Measurements from ENCODE around the gene PPP3R1. TPM values are rescaled to one million over a fixed set of nuclear protein-coding genes. Genes with fewer than 3 reads are reported as not detected.

PPP3R1 gene
- total RNA-seq, 1 donor from 2014 or later: 39.4 TPM

DNA sequence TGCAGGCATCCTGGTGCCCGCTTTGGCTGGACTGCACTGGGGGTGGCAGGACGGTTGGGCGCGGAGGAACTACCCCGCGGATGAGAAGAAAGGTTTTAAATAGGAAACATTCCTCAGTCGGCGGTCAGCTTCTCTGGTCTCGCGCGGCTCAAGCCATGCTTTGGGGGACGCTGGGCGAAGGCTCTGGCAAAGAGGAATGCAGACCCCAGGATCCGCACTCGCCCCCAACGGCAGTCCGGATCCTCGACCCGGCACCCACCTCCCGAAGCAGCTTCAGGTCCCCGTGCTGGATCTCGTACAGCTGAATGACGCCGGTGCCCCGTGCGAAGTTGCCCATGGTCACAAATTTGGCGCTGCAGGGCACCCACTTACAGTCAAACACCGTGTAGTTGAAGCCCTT lies 95.3 kb downstream of the PPP3R1 start:
- no peak for DNase-seq (ENCODE audit: extremely low read depth, low read depth, low spot score)

DNA sequence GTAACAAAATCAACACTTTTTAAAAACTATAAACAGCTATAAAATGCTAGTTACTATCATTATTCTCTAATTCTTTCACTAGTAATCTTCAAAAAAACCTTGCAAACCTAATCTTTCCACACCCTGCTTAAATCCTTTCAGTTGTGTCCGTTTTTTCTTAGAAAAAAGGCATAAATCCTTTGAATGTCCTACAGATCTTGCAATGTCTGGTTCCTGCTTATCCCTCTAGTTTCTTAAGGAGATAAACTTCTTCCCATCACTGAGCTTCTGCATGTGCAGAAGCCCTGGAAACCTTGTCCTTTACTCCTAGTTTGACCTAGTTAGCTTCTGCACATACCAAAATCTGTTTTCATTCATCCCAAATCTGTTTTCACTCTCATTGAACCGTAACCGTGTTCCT lies 95.9 kb downstream of the PPP3R1 start:
- DNase-seq (ENCODE audit: extremely low read depth, low read depth, low spot score): no peak

DNA sequence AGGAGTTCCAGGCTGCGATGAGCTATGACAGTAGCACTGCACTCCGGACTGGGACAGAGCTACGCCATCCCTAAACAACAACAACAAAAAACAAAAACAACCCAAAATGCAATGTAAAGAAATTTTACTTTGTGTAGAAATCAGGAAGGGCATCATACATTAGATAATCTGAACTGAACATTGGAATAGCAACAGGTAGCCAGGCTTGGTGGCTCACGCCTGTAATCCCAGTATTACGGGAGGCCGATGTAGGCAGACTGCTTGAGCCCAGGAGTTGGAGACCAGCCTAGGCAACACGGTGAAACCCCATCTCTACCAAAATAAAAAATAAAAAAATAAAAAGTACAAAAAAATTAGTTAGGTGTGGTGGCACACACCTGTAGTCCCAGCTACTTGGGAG lies 96.7 kb downstream of the PPP3R1 start:
- DNase-seq (ENCODE audit: extremely low read depth, low read depth, low spot score): no peak

DNA sequence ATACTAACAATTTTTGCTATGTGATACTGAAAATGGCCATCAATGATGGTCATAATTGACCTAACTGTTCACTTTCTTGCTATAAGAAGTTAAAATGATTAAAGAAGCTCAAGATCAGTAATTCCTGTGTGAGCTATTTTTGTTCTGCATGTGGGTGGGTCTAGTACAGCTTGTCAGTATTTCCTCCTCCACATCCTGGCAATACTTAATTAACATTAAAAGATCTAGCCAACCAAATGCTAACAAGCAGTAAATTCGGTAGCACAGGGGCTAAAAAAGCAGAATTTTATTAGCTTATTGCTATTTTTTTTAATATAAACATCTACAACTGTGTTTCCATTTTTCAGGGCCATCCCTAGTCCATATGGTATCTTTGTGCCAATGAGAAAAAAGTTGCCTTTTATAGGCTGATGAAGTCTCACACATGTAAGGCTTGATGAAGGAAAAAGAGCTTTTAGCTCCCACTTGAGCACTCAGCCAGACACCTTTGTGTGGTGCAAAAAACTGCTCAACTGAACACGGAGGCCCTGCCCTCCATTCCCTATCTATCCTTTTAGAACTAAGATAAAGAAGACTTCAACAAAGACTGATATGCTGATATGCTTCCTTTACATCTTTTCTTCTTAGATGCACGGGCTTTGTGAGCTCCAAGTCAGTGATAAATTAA lies 99.5 kb downstream of the PPP3R1 start:
- no peak for DNase-seq (ENCODE audit: extremely low read depth, low read depth, low spot score)

DNA sequence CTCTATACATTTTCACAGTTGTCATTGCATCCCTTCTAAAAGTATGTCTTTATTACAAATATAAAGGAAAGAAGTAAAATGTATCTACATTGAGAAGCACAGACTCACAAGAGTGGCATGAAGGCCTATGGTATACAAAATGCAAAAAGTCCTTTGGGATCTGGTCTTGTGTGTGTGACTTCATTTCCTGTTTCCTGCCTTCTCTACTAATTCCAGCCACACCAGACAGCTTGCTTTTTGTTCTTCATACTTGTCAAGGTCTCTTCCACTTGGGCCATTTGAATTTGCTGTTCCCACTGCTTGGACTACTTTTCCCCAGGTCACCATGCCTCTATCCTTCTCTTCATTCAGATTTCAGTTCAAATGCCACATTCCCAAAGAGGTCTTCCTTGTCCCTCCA lies 101.3 kb downstream of the PPP3R1 start:
- peak; percentile 22 for DNase-seq (ENCODE audit: extremely low read depth, low read depth, low spot score)

DNA sequence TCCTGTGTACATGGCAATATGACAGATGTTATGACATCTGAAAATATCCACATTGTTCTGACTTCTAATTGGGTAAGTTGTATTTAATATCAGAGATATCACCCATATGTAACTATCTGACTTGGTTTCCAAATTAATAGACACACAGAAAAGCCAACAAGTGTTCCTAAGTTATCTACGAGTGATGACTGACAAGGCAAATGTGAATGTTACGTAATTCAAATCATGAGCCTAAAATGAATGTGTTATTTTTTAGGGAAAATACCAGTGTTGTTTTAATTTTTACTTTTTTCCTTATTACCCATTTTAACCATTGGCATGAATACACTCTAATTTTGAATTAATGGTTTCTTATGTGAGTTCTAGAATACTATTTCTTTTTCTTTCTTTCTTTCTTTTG lies 110.5 kb downstream of the PPP3R1 start:
- DNase-seq (ENCODE audit: extremely low read depth, low read depth, low spot score): no peak

DNA sequence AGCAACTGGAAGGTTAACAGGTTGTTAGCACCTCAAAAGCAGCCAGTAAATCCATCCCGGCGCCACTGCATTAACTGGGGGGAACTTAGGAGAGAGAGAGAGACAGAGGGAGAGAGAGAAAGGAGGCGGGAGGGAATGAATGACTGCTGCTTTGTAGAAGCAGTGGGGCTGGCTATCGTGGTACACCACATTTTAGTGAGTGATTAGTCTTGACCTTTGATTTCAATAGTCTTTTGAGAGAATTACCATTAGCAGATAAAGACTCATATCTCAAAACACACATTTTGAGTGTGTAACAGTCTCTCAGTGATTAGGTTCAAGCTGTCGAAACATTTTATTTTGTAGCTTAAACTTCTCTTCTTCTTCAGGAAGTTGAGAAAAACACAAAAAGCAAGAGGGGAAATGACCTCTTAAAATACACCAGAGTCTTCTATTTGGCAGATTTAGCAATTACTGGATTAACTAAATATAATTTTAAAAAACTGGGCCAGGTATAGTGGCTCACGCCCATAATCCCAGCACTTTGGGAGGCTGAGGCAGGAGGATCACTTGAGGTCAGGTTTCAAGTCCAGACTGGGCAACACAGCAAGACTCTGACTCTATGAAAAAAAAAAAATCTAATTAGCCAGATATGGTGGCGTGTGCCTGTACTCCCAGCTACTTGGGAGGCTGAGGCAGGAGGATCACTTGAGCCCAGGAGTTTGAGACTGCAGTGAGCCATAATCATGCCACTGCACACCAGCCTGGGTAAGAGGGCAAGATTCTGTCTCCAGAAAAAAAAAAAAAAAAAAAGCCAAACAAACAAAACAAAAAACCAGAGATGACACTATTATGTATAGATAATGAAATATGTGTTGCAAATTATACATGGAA lies 116.6 kb downstream of the PPP3R1 start:
- DNase-seq (ENCODE audit: extremely low read depth, low read depth, low spot score): no peak

DNA sequence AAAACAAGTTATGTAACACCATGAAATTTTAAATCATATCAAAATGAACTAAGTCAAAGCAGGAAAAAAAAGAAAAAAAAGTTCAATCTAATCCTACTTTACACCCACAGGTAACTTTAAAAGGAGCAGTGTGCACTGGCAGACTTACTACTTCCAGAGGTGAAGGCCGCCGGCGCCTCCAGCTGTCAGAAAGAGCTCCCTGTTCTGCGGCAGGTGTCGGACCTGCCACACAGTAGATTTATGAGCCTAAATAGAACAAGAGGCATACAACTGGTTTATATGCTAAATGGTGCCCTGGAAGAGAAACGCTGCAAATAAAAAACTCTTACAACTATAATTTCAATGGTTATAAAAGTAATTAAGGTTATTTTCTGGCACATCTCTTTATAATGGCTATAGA lies 117.8 kb downstream of the PPP3R1 start:
- DNase-seq (ENCODE audit: extremely low read depth, low read depth, low spot score): no peak

DNA sequence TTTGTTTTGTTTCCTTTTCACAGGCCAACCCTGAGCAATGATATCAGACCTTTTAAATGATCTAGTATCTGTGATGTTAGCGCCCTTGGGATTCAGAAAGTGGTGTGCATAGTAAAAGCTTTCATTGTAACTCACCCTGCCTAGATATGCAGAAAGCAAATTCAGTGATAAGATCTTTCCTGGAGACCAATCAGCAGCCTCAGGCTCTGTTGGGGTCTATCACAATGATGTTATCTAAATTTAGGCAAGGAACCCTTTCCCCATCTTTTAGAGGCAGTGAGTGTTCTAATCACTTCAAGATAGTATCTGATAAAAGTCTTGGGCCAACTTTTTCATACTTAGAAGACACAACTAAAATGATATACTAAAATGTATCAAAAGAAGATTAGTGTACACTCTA lies 118.2 kb downstream of the PPP3R1 start:
- DNase-seq (ENCODE audit: extremely low read depth, low read depth, low spot score): no peak

Other genes with a start within 250 kb of the PPP3R1 start
- gene C1D, start 189.5 kb downstream of the PPP3R1 start, total RNA-seq: 11.8 and 27.0 TPM in 2 replicates
- 15.7 and 25.9 TPM in 2 replicates for gene PNO1, start 94.6 kb downstream of the PPP3R1 start, total RNA-seq
- 44.5 and 50.6 TPM in 2 replicates for gene CNRIP1, start 67.4 kb upstream of the PPP3R1 start, total RNA-seq
- gene PLEK, start 112.8 kb upstream of the PPP3R1 start, total RNA-seq: 0.12 TPM in 1 of 2 replicates, not detected in the other
- gene FBXO48, start 214.8 kb upstream of the PPP3R1 start, total RNA-seq: 0.19 and 0.64 TPM in 2 replicates
- 2.4 and 3.3 TPM in 2 replicates for gene APLF, start 215.1 kb upstream of the PPP3R1 start, total RNA-seq